ENCODE measurements around the gene NR1D1.

DNA sequence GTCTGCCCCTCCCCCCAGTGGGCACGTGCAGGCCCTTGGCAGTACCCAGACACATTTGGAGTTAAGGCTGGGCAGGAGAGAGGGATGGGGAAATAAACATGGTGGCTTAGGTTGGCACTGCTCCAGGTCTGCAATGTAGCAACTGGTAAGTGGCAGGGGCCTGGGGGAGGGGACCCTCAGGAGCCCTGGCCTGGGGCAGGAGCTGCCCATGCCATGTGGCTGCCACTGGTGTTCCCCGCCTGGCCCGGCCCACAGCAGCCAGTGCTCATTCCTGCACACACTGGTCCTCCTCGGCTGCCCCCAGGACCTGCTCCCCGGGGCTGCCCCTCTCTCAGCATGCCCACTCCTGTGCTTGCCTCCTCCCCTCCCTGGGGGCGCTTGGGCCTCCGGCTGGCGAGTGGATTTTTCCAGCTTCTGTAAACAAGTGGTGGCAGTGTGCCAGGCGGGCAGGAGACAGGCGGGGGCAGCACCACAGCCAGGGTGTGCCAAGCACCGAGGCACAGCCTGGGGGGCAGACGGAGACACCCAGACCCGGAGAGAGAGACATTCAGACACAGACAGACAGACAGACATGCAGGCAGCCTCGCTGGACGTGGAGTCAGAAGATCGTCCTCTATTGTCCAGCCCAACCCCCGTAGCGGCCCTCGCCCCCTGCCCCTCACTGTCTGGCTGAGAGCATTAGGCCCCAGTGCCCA lies 28.2 kb downstream of the NR1D1 start:
- TF ChIP-seq, protein P1, sequence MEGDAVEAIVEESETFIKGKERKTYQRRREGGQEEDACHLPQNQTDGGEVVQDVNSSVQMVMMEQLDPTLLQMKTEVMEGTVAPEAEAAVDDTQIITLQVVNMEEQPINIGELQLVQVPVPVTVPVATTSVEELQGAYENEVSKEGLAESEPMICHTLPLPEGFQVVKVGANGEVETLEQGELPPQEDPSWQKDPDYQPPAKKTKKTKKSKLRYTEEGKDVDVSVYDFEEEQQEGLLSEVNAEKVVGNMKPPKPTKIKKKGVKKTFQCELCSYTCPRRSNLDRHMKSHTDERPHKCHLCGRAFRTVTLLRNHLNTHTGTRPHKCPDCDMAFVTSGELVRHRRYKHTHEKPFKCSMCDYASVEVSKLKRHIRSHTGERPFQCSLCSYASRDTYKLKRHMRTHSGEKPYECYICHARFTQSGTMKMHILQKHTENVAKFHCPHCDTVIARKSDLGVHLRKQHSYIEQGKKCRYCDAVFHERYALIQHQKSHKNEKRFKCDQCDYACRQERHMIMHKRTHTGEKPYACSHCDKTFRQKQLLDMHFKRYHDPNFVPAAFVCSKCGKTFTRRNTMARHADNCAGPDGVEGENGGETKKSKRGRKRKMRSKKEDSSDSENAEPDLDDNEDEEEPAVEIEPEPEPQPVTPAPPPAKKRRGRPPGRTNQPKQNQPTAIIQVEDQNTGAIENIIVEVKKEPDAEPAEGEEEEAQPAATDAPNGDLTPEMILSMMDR (IDR thresholded peaks at IDR 0.05; ENCODE audit: control extremely low read depth in 1 of 3, insufficient read depth in 1 of 3, low read depth in 1 of 3, low read length in 3 of 3), result no peak
- TF ChIP-seq POLR2A (IDR thresholded peaks at IDR 0.05; ENCODE audit: control extremely low read depth in 1 of 2, low read depth in 2 of 2, low read length in 2 of 2) (no peak), YY1 (IDR thresholded peaks at IDR 0.05; ENCODE audit: low read depth, low read length) (no peak), POLR2AphosphoS5 (IDR thresholded peaks at IDR 0.05; ENCODE audit: low read depth, low read length) (no peak), ATF2 (IDR thresholded peaks at IDR 0.05; ENCODE audit: low read length) (no peak), SIN3A (conservative IDR thresholded peaks at IDR 0.05 in 1 of 2, IDR thresholded peaks at IDR 0.05 in 1 of 2; ENCODE audit: low read depth in 1 of 2, low read length in 2 of 2) (no peak), SIX5 (IDR thresholded peaks at IDR 0.05; ENCODE audit: low read depth, low read length) (no peak), BRCA1 (IDR thresholded peaks at IDR 0.05; ENCODE audit: low read depth, low read length) (no peak)

Data from H1 (cell line).